ENCODE measurements around the gene ZNF783. TPM values are rescaled to one million over a fixed set of nuclear protein-coding genes. Genes with fewer than 3 reads are reported as not detected.

ZNF783 gene
- total and polyA plus RNA-seq, 9 of the 15 experiments (the other 6 are each of a cell fraction or from before 2014, with no cell fraction given) = 0.66 to 11.2 (median 5.4) TPM

DNA sequence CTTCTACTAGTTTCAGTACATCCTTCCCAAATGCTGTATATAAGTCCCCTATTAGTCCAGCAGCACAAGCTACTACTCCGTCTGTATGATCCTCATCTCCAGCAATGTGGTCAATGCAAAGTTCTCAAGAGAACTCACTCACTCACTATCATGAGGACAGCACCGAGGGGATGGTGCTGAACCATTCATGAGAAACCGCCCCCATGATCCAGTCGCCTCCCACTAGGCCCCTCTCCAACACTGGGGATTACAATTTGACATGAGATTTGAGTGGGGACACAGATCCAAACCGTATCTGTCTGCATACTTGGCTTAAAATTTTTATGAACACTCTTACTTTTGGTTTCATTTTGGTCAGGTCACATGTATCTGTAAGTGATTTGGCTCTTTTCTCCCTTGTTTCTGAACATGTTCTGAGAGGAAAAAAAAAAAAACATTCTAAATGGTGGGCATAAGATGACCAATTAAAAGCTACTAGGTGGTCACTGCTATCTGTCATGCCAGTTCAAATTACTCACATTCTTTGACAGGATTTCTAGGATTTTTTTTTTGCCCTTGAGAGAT is 60.1 kb downstream of the ZNF783 start (continued):
- TF ChIP-seq, protein P1, sequence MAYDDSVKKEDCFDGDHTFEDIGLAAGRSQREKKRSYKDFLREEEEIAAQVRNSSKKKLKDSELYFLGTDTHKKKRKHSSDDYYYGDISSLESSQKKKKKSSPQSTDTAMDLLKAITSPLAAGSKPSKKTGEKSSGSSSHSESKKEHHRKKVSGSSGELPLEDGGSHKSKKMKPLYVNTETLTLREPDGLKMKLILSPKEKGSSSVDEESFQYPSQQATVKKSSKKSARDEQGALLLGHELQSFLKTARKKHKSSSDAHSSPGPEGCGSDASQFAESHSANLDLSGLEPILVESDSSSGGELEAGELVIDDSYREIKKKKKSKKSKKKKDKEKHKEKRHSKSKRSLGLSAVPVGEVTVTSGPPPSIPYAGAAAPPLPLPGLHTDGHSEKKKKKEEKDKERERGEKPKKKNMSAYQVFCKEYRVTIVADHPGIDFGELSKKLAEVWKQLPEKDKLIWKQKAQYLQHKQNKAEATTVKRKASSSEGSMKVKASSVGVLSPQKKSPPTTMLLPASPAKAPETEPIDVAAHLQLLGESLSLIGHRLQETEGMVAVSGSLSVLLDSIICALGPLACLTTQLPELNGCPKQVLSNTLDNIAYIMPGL (CRISPR knock-in tag; IDR thresholded peaks at IDR 0.05) = no peak
- TF ChIP-seq ZBTB7A (IDR thresholded peaks at IDR 0.05; ENCODE audit: borderline replicate concordance, control insufficient read depth, low read depth, low read length) = no peak
- TF ChIP-seq ADNP (tag; IDR thresholded peaks at IDR 0.05) = no peak; the same call in 1 of the 2 replicates
- TF ChIP-seq SAFB2 (IDR thresholded peaks at IDR 0.05; ENCODE audit: borderline replicate concordance, low read depth, low read length, severe bottlenecking) = no peak
- 0 out of 2 replicates have a peak, but pooled peaks have one; percentile 11 for TF ChIP-seq DDX20 (tag; IDR thresholded peaks at IDR 0.05; ENCODE audit: low read depth)
- TF ChIP-seq KLF13 (tag; IDR thresholded peaks at IDR 0.05; ENCODE audit: borderline replicate concordance, low read depth) = peak; percentile 62; the same call in 1 of the 2 replicates
- no peak for TF ChIP-seq SRSF1 (IDR thresholded peaks at IDR 0.05; ENCODE audit: low read depth, low read length)
- TF ChIP-seq SNRNP70 (optimal IDR thresholded peaks at IDR 0.05; ENCODE audit: low read depth, low read length) = no peak

DNA sequence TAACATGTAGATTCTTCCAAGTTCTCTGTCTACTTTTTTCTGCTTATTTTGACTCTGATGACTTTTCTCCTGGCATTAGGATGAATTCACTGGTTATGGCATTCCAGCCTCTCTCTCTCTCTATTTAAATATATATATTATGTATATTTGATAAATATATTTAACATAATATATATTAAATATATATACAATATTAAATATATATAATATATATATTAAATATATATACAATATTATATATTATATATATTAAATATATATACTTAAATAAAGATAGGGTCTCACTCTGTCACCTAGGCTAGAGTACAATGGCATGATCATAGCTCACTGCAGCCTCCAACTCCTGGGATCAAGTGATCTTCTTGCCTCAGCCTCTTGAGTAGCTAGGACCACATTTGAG is 60.7 kb downstream of the ZNF783 start:
- in situ Hi-C loops (cut with MboI) (no loop called here), intact Hi-C loops (cut with micrococcal nuclease) (no loop called here)
- no peaks in the 10 kb centered on the region; a peak in 2 of 5 replicates for H3K4me1 ChIP-seq (replicated peaks in 1 of 2; ENCODE audit: control insufficient read depth in 2 of 2, insufficient read depth in 2 of 2, low read length in 2 of 2)
- no peaks in the 10 kb centered on the region for H3K9me1 ChIP-seq (ENCODE audit: control insufficient read depth, insufficient read depth, low read length)
- H3K27me3 ChIP-seq (ENCODE audit: control insufficient read depth in 2 of 2, insufficient read depth in 2 of 2, low read length in 2 of 2) = peaks cover 0 to 14% of the 10 kb centered on the region in 2 experiments; a peak in 1 of 5 replicates
- H3K27ac ChIP-seq (ENCODE audit: extremely low read depth, low read depth, low read length) = peak overlapping the region; percentile 33; the same call in 1 of the 3 replicates
- no peaks in the 10 kb centered on the region for H3K9me3 ChIP-seq (replicated peaks; ENCODE audit: control insufficient read depth, insufficient read depth, low read depth, low read length)
- CTCF ChIA-PET (ENCODE audit: low intra/inter-chr PET ratio) = interaction anchor here (0.7 kb wide), 1 partner anchor 139 kb away, joined by 3 read pairs; no protein-coding TSS in a partner anchor
- H4K20me1 ChIP-seq (replicated peaks; ENCODE audit: control insufficient read depth, insufficient read depth, low read length) = no peaks in the 10 kb centered on the region
- peak overlapping the region; percentile 83 for H2AFZ ChIP-seq (ENCODE audit: low read depth, low read length)
- BruUV-seq (replicated peaks) = no TSS peak
- H3K4me2 ChIP-seq (ENCODE audit: insufficient read depth, low read length) = peak overlapping the region; percentile 86; the same call in 1 of the 2 replicates
- FAIRE-seq (no peak), ATAC-seq (no peak), DNase-seq (ENCODE audit: extremely low read depth in 1 of 4, low spot score in 3 of 4) (no peak)
- POLR2A ChIA-PET = interaction anchor here (0.6 to 2.2 kb wide), 2 partner anchors 12 to 238 kb away, joined by 3 to 8 read pairs; no protein-coding TSS in a partner anchor
- peak overlapping the region in 1 of 2 experiments; percentile 55; a peak in 2 of 4 replicates for H3K9ac ChIP-seq (ENCODE audit: insufficient read depth in 1 of 2, low read depth in 2 of 2, low read length in 2 of 2)
- H3K79me2 ChIP-seq (ENCODE audit: control insufficient read depth, insufficient read depth, low read length) = no peaks in the 10 kb centered on the region
- no peaks in the 10 kb centered on the region for H3K36me3 ChIP-seq (ENCODE audit: control insufficient read depth, insufficient read depth, low read length)
- no peak overlapping the region; the same call in 1 of the 2 replicates for H3K4me3 ChIP-seq
- no peak for TF ChIP-seq ZNF436 (CRISPR knock-in tag; IDR thresholded peaks at IDR 0.05)
- TF ChIP-seq EHMT2 (IDR thresholded peaks at IDR 0.05) = no peak
- no peak for TF ChIP-seq CBX8 (IDR thresholded peaks at IDR 0.05; ENCODE audit: borderline replicate concordance, extremely low read depth, low read depth, low read length, poor library complexity, severe bottlenecking)
- TF ChIP-seq ZNF239 (CRISPR knock-in tag; IDR thresholded peaks at IDR 0.05) = no peak
- TF ChIP-seq, protein P2, sequence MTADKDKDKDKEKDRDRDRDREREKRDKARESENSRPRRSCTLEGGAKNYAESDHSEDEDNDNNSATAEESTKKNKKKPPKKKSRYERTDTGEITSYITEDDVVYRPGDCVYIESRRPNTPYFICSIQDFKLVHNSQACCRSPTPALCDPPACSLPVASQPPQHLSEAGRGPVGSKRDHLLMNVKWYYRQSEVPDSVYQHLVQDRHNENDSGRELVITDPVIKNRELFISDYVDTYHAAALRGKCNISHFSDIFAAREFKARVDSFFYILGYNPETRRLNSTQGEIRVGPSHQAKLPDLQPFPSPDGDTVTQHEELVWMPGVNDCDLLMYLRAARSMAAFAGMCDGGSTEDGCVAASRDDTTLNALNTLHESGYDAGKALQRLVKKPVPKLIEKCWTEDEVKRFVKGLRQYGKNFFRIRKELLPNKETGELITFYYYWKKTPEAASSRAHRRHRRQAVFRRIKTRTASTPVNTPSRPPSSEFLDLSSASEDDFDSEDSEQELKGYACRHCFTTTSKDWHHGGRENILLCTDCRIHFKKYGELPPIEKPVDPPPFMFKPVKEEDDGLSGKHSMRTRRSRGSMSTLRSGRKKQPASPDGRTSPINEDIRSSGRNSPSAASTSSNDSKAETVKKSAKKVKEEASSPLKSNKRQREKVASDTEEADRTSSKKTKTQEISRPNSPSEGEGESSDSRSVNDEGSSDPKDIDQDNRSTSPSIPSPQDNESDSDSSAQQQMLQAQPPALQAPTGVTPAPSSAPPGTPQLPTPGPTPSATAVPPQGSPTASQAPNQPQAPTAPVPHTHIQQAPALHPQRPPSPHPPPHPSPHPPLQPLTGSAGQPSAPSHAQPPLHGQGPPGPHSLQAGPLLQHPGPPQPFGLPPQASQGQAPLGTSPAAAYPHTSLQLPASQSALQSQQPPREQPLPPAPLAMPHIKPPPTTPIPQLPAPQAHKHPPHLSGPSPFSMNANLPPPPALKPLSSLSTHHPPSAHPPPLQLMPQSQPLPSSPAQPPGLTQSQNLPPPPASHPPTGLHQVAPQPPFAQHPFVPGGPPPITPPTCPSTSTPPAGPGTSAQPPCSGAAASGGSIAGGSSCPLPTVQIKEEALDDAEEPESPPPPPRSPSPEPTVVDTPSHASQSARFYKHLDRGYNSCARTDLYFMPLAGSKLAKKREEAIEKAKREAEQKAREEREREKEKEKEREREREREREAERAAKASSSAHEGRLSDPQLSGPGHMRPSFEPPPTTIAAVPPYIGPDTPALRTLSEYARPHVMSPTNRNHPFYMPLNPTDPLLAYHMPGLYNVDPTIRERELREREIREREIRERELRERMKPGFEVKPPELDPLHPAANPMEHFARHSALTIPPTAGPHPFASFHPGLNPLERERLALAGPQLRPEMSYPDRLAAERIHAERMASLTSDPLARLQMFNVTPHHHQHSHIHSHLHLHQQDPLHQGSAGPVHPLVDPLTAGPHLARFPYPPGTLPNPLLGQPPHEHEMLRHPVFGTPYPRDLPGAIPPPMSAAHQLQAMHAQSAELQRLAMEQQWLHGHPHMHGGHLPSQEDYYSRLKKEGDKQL (CRISPR knock-in tag; IDR thresholded peaks at IDR 0.05; ENCODE audit: borderline replicate concordance) = no peak
